Hepatocyte (in vitro differentiated cells): ENCODE data around the gene ISY1. TPM values are rescaled to one million over a fixed set of nuclear protein-coding genes. Genes with fewer than 3 reads are reported as not detected.
"Not testable (repeated sequence)": the region's sequence is repeated elsewhere in the genome, so short reads cannot be mapped to it uniquely, and the experiment has no call there.

ENCODE experiments used
- DNase-seq: peaks from one replicate; pipeline ENCODE4 v3.0.0-alpha.2; 2016; ENCODE audit warnings: low spot score
- H2AFZ ChIP-seq: fragments of 200-600 bp; sonication (generic); 2 replicates; pipeline ENCODE4 v1.6.0; 2016; ENCODE audit warnings: antibody characterized with exemption, mild to moderate bottlenecking
- H3K27ac ChIP-seq: fragments of 200-600 bp; sonication (generic); 2 replicates; pipeline ENCODE4 v1.5.1; 2016; ENCODE audit warnings: mild to moderate bottlenecking
- H3K27me3 ChIP-seq: fragments of 200-600 bp; sonication (generic); 2 replicates; pipeline ENCODE4 v1.6.1; 2016
- H3K36me3 ChIP-seq: fragments of 200-600 bp; sonication (generic); replicated peaks from 2 replicates; pipeline ENCODE4 v1.5.1; 2016; ENCODE audit warnings: low read depth; ENCODE audit not compliant: insufficient read depth
- H3K4me1 ChIP-seq: fragments of 200-600 bp; sonication (generic); 2 replicates; pipeline ENCODE4 v1.5.1; 2016; ENCODE audit warnings: mild to moderate bottlenecking, moderate library complexity; ENCODE audit not compliant: insufficient read depth
- H3K4me2 ChIP-seq: fragments of 200-600 bp; sonication (generic); 2 replicates; pipeline ENCODE4 v1.6.0; 2016
- H3K4me3 ChIP-seq: fragments of 200-600 bp; sonication (generic); 2 replicates; pipeline ENCODE4 v1.5.1; 2016; ENCODE audit warnings: mild to moderate bottlenecking
- H3K79me2 ChIP-seq: fragments of 200-600 bp; sonication (generic); 2 replicates; pipeline ENCODE4 v1.6.0; 2017; ENCODE audit warnings: mild to moderate bottlenecking
- H3K9me2 ChIP-seq: fragments of 200-600 bp; sonication (generic); replicated peaks from 2 replicates; pipeline ENCODE4 v1.6.0; 2017; ENCODE audit warnings: mild to moderate bottlenecking; ENCODE audit not compliant: insufficient read depth
- H3K9me3 ChIP-seq: fragments of 200-600 bp; sonication (generic); 2 replicates; pipeline ENCODE4 v1.5.1; 2016; ENCODE audit warnings: low read depth, mild to moderate bottlenecking
- H4K20me1 ChIP-seq: fragments of 200-600 bp; sonication (generic); 2 replicates; pipeline ENCODE4 v1.6.0; 2016; ENCODE audit warnings: mild to moderate bottlenecking; ENCODE audit not compliant: insufficient read depth, poor library complexity, severe bottlenecking
- EZH2 ChIP-seq: fragments of 200-600 bp; sonication (generic); IDR thresholded peaks from 2 replicates; pipeline ENCODE4 v1.6.1; 2016; ENCODE audit warnings: antibody characterized with exemption, mild to moderate bottlenecking, borderline replicate concordance
- EZH2phosphoT487 ChIP-seq: fragments of 200-600 bp; sonication (generic); IDR thresholded peaks from one replicate; pipeline ENCODE4 v1.6.1; 2018; ENCODE audit warnings: antibody characterized with exemption, mild to moderate bottlenecking, low read depth, moderate library complexity; ENCODE audit not compliant: unreplicated experiment, severe bottlenecking
- WGBS: methylation state at CpG from one replicate; pipeline ENCODE4 v1.1.6; 2016; ENCODE audit warnings: low lambda C conversion rate; ENCODE audit errors: missing lambda C conversion rate; 5-methylcytosine and 5-hydroxymethylcytosine counted together
- polyA plus RNA-seq: library from polyadenylated mRNA; unstranded; fragments of >200 nt; fragmentation: Nextera tagmentation; extraction: Ambion mirVana; gene quantifications from 2 replicates; pipeline ENCODE4 v1.2.1, GENCODE V29; 2016
- total RNA-seq: library from RNA; depleted of rRNA; stranded (reverse); fragments of >200 nt; gene quantifications from 2 replicates; pipeline ENCODE4 v1.2.3, GENCODE V29; 2014
- TF ChIP-seq, protein P1 (sequence below): fragments of 200-600 bp; sonication (generic); IDR thresholded peaks from 2 replicates; pipeline ENCODE4 v1.5.1; 2016; ENCODE audit warnings: antibody characterized with exemption, mild to moderate bottlenecking; ENCODE audit not compliant: poor library complexity

Gene ISY1
- total and polyA plus RNA-seq, 2 experiments from 2014 or later, result 20.1 to 35.8 TPM

- DNase-seq, result no peak
- peaks cover 52% of the 10 kb centered on the region for H4K20me1 ChIP-seq
- WGBS, result 76% methylated on average over 1 of the region's 1 CpG
These were observed 60.6 kb downstream of the ISY1 start for GRCh38 chr3:129100274-129100673.

DNA sequence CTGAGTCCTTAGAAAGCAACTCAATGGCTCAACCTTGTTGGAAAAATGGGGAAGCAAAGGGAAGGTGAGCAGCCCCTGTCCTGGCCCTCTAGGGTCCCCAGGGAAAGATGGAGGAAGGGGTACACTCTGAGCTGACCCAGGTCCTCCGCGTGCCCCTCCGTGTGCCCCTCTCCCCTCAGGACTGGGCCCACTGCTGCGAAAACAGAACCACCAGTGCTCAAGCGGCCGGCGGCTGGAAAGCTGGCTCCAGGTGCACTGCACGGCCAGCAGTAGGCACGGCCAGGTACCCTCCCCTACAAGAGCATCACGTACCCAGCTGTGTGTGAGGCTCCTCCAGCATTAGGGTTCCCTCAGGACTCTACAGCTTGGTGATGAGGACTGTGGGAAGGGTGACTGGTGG, 65.6 kb downstream of the ISY1 start:
- Histone ChIP-seq H3K9me2 (no peaks in the 10 kb centered on the region), H3K36me3 (no peaks in the 10 kb centered on the region), H3K9me3 (no peaks in the 10 kb centered on the region), H3K4me2 (no peak overlapping the region), H2AFZ (no peak overlapping the region), H3K4me1 (no peaks in the 10 kb centered on the region), H3K27me3 (no peaks in the 10 kb centered on the region), H3K4me3 (no peak overlapping the region), H3K27ac (no peak overlapping the region), H4K20me1 (peaks cover 20% of the 10 kb centered on the region), H3K79me2 (peaks cover 45% of the 10 kb centered on the region)
- 92% methylated on average over 10 of the region's 10 CpGs for WGBS
- no peak for DNase-seq
- TF ChIP-seq EZH2, result no peak
- TF ChIP-seq, protein P1, sequence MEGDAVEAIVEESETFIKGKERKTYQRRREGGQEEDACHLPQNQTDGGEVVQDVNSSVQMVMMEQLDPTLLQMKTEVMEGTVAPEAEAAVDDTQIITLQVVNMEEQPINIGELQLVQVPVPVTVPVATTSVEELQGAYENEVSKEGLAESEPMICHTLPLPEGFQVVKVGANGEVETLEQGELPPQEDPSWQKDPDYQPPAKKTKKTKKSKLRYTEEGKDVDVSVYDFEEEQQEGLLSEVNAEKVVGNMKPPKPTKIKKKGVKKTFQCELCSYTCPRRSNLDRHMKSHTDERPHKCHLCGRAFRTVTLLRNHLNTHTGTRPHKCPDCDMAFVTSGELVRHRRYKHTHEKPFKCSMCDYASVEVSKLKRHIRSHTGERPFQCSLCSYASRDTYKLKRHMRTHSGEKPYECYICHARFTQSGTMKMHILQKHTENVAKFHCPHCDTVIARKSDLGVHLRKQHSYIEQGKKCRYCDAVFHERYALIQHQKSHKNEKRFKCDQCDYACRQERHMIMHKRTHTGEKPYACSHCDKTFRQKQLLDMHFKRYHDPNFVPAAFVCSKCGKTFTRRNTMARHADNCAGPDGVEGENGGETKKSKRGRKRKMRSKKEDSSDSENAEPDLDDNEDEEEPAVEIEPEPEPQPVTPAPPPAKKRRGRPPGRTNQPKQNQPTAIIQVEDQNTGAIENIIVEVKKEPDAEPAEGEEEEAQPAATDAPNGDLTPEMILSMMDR, result no peak
- TF ChIP-seq EZH2phosphoT487, result no peak

More at GRCh38 chr3:129100274-129100673, 60.6 kb downstream of the ISY1 start:
- H3K9me2 ChIP-seq, result no peaks in the 10 kb centered on the region
- peaks cover 86% of the 10 kb centered on the region for H3K79me2 ChIP-seq
- H3K4me2 ChIP-seq, result no peak overlapping the region
- no peak overlapping the region for H3K4me3 ChIP-seq
- no peaks in the 10 kb centered on the region for H3K27me3 ChIP-seq
- H2AFZ ChIP-seq, result no peak overlapping the region
- no peaks in the 10 kb centered on the region for H3K9me3 ChIP-seq
- no peaks in the 10 kb centered on the region for H3K4me1 ChIP-seq
- TF ChIP-seq, protein P1, result no peak
- TF ChIP-seq EZH2phosphoT487 (no peak), EZH2 (no peak)
- H3K27ac ChIP-seq, result no peak overlapping the region
- H3K36me3 ChIP-seq, result no peaks in the 10 kb centered on the region

DNA sequence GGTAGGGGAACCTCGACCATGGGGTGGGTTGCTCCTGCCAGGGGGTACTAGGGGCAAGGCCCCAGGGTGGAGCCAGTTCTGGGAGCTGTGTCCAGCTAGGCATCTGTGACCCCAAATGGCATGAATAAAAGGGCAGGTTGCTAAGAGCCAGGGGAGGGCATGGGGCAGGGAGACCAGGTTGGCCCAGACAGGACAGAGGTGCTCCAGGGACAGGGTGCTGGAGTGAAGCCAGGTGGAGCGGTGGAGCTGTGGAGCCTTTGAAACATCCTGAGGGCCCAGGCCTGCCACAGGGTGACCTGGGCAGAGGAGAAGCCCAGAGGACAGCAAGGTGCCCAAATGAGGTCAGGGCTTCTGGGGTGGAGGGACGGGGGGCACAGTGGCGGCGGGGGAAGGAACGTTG, 72.6 kb downstream of the ISY1 start:
- no CpG with 5 or more reads among the region's 6 CpGs for WGBS
- not testable (repeated sequence) for H3K4me1 ChIP-seq, DNase-seq, H3K4me2 ChIP-seq, H3K36me3 ChIP-seq, H3K27me3 ChIP-seq, H3K9me2 ChIP-seq, H3K79me2 ChIP-seq, H4K20me1 ChIP-seq, H3K4me3 ChIP-seq, H2AFZ ChIP-seq, H3K9me3 ChIP-seq, H3K27ac ChIP-seq

DNA sequence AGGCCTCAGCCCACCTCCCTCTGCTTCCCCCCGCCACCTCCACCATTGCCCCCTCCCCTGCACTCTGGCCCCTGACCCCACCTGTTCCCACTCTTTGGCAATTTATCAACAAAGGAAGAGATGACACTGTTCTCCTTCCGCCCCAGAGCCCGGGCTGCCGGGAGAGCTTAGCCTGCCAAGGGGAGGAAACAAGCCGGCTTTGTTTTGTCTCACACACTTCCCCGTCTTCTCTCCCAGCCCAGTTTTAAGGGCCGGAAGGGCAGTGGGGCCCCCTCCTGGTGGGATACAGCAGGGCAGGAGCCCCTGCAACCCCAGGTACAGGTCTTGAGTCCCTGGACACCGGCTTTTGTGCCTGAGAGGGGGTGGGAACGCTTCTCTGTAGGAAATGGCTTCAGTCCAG, 73.0 kb downstream of the ISY1 start:
- not testable (repeated sequence) for H3K36me3 ChIP-seq, H3K79me2 ChIP-seq, H3K9me2 ChIP-seq, H3K27me3 ChIP-seq, H3K4me3 ChIP-seq, H3K4me2 ChIP-seq, H3K27ac ChIP-seq, DNase-seq, H3K4me1 ChIP-seq, H2AFZ ChIP-seq, H3K9me3 ChIP-seq, H4K20me1 ChIP-seq
- 17% methylated on average over 2 of the region's 9 CpGs for WGBS
